Stimulated activated CD4-positive, alpha-beta T cell treated with anti-CD3 and anti-CD28 coated beads, Interleukin-12 subunit alpha, Interleukin-12 subunit beta, amount 100 ng/mL, for 48 hours (primary cell): Measurements from ENCODE around the gene PDE3A.

Experiments
- DNase-seq, 3 donors: peaks; one replicate each; pipeline ENCODE4 v3.0.0-alpha.2; 2020; ENCODE audit warnings: low read depth in 2 of 3, low spot score in 1 of 3

PDE3A gene

GRCh38 chr12:20490213-20490612 is 121.9 kb downstream of the PDE3A start:
- no peak for DNase-seq

GRCh38 chr12:20491290-20491689 is 123.0 kb downstream of the PDE3A start:
- no peak for DNase-seq

DNA sequence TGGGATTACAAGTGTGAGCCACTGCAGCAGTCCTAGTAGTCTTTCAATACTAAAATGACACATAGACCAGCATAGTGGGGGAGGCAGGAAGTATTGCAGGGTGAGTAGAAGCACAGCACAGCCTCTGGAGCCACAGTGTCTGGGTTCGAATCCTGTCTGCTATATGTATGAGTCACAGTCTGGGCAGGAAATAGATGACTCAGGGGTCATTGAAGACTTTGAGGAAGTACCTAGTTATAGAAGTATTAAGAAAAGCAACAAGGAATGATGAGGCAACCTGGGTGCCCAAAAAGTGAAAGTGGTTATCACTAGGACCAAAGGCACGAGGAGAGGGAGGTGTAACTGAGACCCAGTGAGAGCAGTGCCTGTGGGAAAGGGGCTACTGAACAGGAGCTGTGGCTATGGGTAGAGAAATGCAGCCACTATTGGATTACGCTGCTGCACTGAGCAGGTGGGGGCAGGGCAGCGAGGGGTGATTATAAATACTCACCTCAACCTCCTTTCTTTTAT is 124.0 kb downstream of the PDE3A start:
- DNase-seq, result peak in 1 of 3 donors; percentile 0

GRCh38 chr12:20493934-20494333 is 125.6 kb downstream of the PDE3A start:
- no peak for DNase-seq

- no peak for DNase-seq
These were observed 126.5 kb downstream of the PDE3A start for GRCh38 chr12:20494851-20495250.

DNA sequence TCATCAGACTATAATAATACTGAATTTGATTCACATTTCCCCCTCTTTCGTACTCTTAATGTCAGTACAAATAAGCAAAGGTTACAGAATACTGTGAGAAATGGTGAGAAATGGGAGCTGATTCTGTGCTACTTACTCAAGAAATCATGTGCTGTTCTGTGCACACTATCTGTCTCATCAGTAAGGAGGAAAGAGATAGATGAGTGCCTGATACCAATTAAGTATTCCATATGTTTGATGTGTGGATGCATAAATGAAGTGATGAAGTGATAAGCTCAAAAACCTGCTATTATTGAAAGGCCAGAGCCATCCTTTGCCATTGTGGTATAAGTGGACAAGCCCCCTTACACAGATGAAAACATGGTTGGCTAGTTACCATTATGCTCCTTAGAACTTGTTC is 127.7 kb downstream of the PDE3A start:
- DNase-seq, result no peak

DNA sequence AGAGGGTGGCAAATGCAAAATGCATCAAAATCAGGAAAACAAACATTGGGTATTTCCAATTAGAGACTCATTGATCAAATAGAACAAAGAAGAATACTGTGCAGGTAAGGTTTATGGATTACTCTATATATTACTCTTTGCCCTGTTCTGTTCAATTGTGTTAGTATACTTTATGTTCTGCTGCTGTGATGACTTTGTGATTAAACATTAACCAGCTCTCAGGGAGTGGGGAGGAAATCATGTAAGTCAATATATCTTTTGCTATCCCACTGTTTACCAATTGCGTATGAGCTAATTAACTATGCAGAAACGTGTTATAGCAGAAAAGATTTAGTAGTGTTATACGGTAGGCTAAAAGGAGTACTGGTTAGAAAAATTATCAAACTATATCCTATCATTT is 129.4 kb downstream of the PDE3A start:
- DNase-seq, result no peak

DNA sequence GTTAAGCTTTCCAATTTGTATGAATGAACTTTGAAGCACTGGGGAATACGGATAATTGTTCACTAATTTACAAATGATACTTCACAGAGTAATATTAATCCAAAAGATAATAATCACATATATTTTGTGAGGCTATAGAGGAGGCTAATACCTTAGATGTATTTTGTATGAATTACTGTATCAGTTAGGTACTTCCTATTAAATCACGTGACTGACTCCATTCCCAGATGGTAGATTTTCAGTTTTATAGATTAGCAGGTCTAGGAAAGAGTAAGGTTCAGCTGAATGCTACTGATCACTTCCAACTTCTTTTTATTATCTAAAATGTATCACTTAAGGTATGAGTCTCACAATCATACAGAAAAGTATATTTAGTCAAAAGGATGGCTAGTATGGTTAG is 133.6 kb downstream of the PDE3A start:
- no peak for DNase-seq

DNA sequence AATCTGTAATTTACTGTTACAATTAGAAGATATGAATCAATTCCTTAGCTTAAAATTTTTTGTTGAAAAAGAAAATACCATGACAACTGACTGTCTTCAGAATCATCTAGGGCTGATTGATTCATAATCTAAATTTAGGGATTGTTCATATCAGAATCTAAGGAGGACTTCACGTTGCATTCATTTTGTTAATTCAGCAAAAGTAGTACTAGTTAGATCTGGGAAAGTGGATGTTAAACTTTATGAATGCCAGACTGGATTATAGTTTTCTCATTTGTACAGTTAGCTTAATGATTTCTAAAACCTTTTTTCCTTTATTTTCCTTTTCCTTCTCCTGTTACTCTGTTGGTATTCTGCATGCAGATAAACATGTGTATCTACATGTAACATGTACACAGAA is 135.5 kb downstream of the PDE3A start:
- no peak for DNase-seq

DNA sequence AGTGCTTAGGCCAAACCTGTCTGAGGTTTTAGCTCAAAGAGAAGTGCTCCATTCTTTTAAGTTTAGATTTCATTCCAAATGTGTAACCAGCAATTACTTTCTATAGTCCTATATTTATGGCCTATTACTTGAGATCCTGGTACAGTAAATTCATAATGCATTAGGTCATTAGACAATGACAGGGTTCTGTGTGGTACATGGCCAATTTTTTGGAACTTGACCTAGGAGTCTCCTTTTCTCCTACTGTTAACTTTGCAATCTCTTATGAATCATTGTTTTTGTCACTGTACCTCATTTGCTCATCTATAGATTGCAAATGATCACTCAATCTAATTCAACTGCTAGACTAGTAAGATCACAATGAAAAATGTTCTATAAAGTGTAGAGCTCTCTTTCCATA is 136.7 kb downstream of the PDE3A start:
- DNase-seq, result no peak

DNA sequence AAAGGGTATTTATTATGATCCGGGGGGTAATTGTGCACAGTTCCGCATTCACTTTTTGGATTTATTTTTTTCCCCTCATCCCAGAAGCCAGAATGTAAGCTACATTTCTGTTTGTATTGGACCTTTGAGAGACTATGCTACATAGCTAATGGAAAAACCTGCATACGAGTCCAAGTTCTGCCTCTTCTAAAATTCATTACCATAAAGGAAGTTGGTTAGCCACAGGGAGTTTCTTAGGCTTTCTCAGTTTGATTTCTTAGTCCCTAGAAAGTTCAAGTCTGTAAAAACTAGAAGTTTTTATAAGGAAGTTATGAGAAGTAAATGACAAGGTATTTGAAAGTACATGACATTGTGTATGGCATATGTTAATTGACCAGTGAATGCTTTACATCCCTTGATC is 138.7 kb downstream of the PDE3A start:
- no peak for DNase-seq

DNA sequence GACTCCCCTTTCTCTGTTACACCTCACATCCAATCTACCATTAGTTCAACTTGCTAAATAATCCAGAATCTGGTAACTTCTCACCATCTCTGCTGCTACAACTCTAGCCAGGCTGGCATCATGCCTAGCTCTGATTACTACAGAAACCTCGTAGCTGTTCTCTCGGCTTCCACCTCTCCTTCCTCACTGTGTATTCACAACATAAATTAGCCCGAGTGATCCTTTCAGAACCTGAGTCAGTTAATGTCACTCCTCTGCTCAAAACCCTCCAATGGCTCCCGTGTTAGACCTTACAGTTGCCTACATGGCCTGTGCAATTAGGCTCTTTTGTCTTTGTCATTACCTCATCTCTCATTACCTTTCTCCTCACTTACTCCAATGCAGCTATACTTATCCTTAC is 139.4 kb downstream of the PDE3A start:
- no peak for DNase-seq

GRCh38 chr12:20508359-20508758 is 140.0 kb downstream of the PDE3A start:
- no peak for DNase-seq

GRCh38 chr12:20508962-20509361 is 140.6 kb downstream of the PDE3A start:
- DNase-seq, result no peak

DNA sequence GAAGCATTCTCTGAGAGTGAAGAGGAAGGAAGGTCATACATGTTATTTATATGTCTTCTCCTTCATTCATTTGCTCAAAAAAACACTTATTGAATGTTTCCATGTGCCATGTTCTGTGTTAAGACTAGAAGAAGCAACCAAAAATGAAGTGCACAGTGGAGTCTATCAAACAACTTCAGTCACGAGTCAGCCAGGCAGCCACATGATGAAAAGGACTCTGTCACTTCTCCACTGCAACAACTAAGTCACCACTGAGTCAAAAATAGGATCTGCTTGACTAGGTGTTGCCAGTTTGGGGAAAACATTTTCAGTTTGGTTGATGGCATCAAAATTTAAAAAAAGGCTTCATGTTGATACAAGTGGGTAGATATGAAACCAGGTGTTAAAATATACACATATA is 142.5 kb downstream of the PDE3A start:
- no peak for DNase-seq

- DNase-seq, result no peak
These were observed 144.9 kb downstream of the PDE3A start for GRCh38 chr12:20513189-20513588.

DNA sequence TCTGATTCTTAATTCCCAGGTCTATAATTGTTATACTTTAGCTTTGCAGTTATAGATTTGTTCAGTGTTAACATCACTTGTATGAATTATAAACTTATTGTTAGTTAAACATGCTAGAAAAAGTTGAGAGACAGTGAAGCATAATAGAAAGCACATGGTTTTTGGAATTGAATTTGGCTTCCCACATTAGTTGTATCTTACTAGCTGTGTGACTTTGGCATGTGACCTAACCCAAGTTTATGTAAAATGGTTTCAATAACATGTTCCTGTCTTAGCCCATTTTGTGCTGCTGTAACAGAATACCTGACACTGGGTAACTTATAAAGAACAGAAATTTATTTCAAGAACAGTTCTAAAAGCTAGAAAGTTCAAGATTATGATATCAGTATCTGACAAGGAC is 146.3 kb downstream of the PDE3A start:
- DNase-seq, result no peak

DNA sequence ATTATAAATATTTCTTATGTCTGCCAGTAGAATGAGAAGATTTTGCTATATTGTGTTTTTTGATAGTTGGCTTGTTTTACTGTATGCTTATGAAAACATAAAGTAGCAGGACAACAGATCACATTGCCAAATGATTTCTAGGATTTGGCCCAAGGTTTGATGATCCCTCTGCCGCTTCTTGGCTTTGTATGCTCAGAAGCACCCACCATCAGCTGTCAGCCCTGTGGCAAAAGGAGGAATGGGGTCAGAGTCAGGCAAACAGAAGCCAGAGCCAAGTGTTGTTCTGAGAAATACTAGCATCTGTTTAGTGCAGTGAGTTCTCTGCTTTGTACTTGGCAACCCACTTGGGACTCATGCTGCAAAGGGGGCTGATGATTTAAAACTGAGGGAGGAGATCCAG is 152.2 kb downstream of the PDE3A start:
- no peak for DNase-seq

DNA sequence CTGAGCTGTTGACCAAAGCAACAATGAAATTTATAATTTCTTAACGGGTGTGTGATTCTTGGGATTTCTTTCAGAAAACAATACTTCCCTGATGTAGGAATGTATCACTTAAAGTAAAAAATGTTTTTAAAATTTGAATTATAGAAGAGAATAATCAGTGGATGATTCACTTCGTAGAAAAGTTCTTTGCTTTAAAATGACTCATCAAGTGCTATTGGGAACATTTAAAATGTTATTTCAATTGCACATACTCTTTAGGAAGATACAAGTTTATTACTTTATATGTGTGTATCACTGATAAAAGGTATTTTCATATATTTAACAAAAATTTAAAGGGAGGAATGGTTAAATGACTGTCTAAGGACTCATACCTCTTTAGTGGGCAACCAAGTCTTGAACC is 155.3 kb downstream of the PDE3A start:
- DNase-seq, result no peak

DNA sequence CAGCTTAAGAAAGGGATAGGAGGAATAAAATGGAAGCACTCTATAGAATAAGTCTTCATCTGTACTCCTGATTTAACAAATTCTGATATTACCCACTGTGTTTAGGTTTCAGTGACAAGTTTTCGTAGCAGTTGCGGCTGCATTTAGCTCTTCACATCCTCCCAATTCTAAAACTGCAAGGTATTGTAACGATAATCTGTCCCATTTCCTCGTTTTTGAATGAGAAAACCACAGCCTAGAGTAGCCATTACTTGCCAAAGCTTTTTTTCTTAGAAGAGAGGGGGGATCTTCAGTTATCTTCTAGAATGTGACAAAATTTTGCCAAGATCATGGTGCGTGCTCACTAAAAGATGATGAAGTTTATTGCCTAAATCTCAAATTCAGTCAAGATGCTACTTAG is 155.8 kb downstream of the PDE3A start:
- DNase-seq, result no peak

- no peak for DNase-seq
These were observed 156.8 kb downstream of the PDE3A start for GRCh38 chr12:20525064-20525610.

DNA sequence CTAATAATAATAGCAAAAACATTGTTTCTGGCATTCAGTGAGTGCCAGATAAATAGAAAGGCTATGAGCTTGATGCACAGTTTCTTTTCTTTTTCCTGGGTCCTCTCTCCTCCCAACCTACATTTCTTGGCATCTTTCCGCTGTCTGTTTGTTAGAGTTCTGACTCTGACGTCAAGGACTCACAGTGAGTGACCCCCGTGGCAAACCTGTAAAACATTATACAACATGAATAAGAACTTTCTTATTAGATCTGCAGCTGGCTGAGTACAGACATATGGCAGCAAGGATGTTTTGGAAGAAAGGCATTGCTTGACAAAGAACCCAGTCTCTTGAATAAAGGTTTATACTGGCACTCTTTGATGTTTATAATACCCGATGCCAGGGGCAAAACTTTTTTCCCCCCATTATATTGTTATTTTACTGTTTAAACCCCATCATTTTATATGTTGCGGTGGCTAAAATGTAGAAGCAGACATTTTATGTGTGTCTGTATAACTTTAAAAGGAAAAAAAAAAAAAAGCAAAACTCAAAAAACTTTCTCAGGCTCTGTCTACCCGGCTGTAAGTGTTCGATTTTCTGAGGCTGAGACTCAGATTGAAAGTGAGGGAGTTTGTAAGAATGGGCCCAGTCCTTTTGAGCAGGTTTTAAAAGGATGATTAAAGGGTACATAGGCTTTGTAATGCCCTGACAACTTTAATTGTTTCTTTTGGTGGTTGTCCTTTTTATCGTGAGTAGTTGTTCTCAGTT is 159.3 kb downstream of the PDE3A start:
- DNase-seq, result no peak

DNA sequence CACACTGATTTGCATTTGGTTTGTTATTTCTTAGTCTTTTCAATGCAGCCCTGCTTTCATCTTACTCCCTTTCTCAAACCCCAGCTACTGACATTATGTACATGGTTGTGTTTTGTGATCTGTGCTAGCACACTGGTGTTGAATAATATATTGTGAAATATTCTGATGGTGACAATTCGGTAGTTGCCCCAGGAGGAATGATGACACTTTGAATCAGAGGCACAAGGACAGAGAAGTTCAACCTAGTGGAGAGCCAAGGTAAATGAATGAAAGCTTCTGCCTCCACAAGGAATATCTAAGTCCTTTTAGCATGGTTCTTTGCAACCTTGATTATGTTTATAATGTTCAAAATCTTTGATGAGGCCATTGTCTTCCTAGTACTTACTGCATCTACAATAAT is 159.9 kb downstream of the PDE3A start:
- no peak for DNase-seq
